GM23338 (cell line): Measurements from ENCODE around the gene WDR47. TPM values are rescaled to one million over a fixed set of nuclear protein-coding genes. Genes with fewer than 3 reads are reported as not detected.

Experiments
- NANOG ChIP-seq: IDR thresholded peaks from 2 replicates; pipeline ENCODE4 v1.6.1; 2016; ENCODE audit warnings: antibody characterized with exemption, borderline replicate concordance
- ZNF331 ChIP-seq: fragments of 250-450 bp; sonication (Bioruptor Pico); IDR thresholded peaks from 2 replicates; pipeline ENCODE4 v1.5.0; 2020; ENCODE audit warnings: low read depth, mild to moderate bottlenecking, moderate library complexity
- polyA plus RNA-seq: library from polyadenylated mRNA; unstranded; fragments of >200 nt; fragmentation: Nextera tagmentation; extraction: Ambion mirVana; gene quantifications from 2 replicates; pipeline ENCODE4 v1.2.1, GENCODE V29; 2016
- total RNA-seq: library from RNA; depleted of rRNA; stranded (reverse); fragments of >200 nt; shearing (Covaris generic); gene quantifications from 2 replicates; pipeline ENCODE4 v1.2.3, GENCODE V29; 2014
- TF ChIP-seq, protein P1 (sequence below): fragments of 250-450 bp; sonication (Bioruptor Pico); IDR thresholded peaks from 2 replicates; pipeline ENCODE4 v1.5.0; 2020; ENCODE audit warnings: mild to moderate bottlenecking, moderate library complexity
- TF ChIP-seq, protein P2 (sequence below): IDR thresholded peaks from one replicate; pipeline ENCODE4 v1.6.1; 2018; ENCODE audit warnings: antibody characterized with exemption; ENCODE audit not compliant: unreplicated experiment

The WDR47 gene
- total and polyA plus RNA-seq, 2 experiments from 2014 or later = 3.9 to 5.2 TPM

DNA sequence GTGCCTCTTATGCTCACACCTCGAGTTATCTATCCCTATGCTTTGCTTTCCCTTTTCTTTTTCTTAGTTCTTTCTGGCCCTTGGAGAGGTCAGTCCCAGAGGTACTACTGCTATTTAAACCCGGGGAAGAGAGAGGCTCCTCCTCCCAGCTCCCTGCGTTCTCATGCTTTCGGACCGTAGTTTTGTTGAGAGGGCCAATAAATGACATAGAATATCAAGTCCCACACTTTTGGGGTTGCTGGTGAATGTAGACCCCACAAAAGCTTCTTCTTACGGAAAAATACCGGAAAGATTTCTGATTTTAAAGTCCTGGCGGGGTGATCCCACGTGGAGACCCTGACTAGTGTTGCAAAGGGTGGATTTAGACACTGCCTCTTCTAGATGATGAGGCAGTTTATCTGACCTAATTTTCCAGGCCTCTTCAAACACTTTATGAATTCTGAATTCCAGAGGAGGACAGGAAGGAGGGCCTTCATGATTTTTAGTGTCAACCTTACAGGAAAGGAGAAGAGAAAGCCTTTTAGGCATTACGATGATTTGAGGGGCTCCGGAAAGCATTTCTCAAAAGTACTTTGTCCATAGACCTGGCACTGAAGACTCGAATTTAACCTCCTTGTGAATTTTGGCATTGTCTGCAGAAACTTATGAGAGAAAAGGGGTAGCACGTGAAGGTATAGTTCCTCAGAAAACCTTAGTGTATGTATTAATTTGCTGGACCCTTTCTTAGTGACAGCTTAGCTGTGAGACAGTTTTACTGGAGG is 49.4 kb upstream of the WDR47 start (continued):
- TF ChIP-seq, protein P1, sequence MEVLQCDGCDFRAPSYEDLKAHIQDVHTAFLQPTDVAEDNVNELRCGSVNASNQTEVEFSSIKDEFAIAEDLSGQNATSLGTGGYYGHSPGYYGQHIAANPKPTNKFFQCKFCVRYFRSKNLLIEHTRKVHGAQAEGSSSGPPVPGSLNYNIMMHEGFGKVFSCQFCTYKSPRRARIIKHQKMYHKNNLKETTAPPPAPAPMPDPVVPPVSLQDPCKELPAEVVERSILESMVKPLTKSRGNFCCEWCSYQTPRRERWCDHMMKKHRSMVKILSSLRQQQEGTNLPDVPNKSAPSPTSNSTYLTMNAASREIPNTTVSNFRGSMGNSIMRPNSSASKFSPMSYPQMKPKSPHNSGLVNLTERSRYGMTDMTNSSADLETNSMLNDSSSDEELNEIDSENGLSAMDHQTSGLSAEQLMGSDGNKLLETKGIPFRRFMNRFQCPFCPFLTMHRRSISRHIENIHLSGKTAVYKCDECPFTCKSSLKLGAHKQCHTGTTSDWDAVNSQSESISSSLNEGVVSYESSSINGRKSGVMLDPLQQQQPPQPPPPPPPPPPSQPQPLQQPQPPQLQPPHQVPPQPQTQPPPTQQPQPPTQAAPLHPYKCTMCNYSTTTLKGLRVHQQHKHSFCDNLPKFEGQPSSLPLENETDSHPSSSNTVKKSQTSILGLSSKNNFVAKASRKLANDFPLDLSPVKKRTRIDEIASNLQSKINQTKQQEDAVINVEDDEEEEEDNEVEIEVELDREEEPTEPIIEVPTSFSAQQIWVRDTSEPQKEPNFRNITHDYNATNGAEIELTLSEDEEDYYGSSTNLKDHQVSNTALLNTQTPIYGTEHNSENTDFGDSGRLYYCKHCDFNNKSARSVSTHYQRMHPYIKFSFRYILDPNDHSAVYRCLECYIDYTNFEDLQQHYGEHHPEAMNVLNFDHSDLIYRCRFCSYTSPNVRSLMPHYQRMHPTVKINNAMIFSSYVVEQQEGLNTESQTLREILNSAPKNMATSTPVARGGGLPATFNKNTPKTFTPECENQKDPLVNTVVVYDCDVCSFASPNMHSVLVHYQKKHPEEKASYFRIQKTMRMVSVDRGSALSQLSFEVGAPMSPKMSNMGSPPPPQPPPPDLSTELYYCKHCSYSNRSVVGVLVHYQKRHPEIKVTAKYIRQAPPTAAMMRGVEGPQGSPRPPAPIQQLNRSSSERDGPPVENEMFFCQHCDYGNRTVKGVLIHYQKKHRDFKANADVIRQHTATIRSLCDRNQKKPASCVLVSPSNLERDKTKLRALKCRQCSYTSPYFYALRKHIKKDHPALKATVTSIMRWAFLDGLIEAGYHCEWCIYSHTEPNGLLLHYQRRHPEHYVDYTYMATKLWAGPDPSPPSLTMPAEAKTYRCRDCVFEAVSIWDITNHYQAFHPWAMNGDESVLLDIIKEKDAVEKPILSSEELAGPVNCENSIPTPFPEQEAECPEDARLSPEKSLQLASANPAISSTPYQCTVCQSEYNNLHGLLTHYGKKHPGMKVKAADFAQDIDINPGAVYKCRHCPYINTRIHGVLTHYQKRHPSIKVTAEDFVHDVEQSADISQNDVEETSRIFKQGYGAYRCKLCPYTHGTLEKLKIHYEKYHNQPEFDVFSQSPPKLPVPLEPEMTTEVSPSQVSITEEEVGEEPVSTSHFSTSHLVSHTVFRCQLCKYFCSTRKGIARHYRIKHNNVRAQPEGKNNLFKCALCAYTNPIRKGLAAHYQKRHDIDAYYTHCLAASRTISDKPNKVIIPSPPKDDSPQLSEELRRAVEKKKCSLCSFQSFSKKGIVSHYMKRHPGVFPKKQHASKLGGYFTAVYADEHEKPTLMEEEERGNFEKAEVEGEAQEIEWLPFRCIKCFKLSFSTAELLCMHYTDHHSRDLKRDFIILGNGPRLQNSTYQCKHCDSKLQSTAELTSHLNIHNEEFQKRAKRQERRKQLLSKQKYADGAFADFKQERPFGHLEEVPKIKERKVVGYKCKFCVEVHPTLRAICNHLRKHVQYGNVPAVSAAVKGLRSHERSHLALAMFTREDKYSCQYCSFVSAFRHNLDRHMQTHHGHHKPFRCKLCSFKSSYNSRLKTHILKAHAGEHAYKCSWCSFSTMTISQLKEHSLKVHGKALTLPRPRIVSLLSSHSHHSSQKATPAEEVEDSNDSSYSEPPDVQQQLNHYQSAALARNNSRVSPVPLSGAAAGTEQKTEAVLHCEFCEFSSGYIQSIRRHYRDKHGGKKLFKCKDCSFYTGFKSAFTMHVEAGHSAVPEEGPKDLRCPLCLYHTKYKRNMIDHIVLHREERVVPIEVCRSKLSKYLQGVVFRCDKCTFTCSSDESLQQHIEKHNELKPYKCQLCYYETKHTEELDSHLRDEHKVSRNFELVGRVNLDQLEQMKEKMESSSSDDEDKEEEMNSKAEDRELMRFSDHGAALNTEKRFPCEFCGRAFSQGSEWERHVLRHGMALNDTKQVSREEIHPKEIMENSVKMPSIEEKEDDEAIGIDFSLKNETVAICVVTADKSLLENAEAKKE (CRISPR knock-in tag) = no peak
- TF ChIP-seq ZNF331 (CRISPR knock-in tag) (no peak), NANOG (no peak)
- TF ChIP-seq, protein P2, sequence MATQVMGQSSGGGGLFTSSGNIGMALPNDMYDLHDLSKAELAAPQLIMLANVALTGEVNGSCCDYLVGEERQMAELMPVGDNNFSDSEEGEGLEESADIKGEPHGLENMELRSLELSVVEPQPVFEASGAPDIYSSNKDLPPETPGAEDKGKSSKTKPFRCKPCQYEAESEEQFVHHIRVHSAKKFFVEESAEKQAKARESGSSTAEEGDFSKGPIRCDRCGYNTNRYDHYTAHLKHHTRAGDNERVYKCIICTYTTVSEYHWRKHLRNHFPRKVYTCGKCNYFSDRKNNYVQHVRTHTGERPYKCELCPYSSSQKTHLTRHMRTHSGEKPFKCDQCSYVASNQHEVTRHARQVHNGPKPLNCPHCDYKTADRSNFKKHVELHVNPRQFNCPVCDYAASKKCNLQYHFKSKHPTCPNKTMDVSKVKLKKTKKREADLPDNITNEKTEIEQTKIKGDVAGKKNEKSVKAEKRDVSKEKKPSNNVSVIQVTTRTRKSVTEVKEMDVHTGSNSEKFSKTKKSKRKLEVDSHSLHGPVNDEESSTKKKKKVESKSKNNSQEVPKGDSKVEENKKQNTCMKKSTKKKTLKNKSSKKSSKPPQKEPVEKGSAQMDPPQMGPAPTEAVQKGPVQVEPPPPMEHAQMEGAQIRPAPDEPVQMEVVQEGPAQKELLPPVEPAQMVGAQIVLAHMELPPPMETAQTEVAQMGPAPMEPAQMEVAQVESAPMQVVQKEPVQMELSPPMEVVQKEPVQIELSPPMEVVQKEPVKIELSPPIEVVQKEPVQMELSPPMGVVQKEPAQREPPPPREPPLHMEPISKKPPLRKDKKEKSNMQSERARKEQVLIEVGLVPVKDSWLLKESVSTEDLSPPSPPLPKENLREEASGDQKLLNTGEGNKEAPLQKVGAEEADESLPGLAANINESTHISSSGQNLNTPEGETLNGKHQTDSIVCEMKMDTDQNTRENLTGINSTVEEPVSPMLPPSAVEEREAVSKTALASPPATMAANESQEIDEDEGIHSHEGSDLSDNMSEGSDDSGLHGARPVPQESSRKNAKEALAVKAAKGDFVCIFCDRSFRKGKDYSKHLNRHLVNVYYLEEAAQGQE = no peak
